ENCODE results near the gene METTL13.
A peak's percentile ranks its signal among the peaks of the same experiment; 100 is the strongest.

Gene METTL13

GRCh38 chr1:171781176-171781875 is at the start of gene METTL13:
Gene METTL13 (plus strand): TSS chr1:171781660. CDS start chr1:171781968, 308 bp downstream.
- DNase-seq = peak; percentile 98 to 100

- DNase-seq = no peak
Measured at GRCh38 chr1:171736196-171736595, 45.3 kb upstream of the METTL13 start.

- no peak for DNase-seq
Measured at GRCh38 chr1:171738911-171739310, 42.5 kb upstream of the METTL13 start.

- DNase-seq = no peak
Measured at GRCh38 chr1:171739656-171740055, 41.8 kb upstream of the METTL13 start.

- no peak for DNase-seq
Measured at GRCh38 chr1:171740356-171740863, 41.0 kb upstream of the METTL13 start.

GRCh38 chr1:171740987-171741871 is 40.2 kb upstream of the METTL13 start:
- DNase-seq = peak in 1 of 2 experiments; percentile 67

GRCh38 chr1:171741872-171742576 is 39.4 kb upstream of the METTL13 start, which contains the start of gene VAMP4:
Gene VAMP4 (minus strand): TSS chr1:171742065. CDS start chr1:171738414, 3,651 bp downstream.
- peak; percentile 94 to 99 for DNase-seq

GRCh38 chr1:171742577-171742922 is 38.9 kb upstream of the METTL13 start:
- peak in 1 of 2 experiments; percentile 43 for DNase-seq

GRCh38 chr1:171743081-171743870 is 38.2 kb upstream of the METTL13 start:
- DNase-seq = no peak

GRCh38 chr1:171744986-171745385 is 36.5 kb upstream of the METTL13 start:
- DNase-seq = no peak

- DNase-seq = no peak
Measured at GRCh38 chr1:171748651-171749050, 32.8 kb upstream of the METTL13 start.

GRCh38 chr1:171751221-171751620 is 30.2 kb upstream of the METTL13 start:
- no peak for DNase-seq

- DNase-seq = no peak
Measured at GRCh38 chr1:171753182-171753581, 28.3 kb upstream of the METTL13 start.

- DNase-seq = no peak
Measured at GRCh38 chr1:171753685-171754352, 27.6 kb upstream of the METTL13 start.

- DNase-seq = no peak
Measured at GRCh38 chr1:171754353-171754705, 27.1 kb upstream of the METTL13 start.

GRCh38 chr1:171754971-171755370 is 26.5 kb upstream of the METTL13 start:
- DNase-seq = no peak

GRCh38 chr1:171756856-171757255 is 24.6 kb upstream of the METTL13 start:
- DNase-seq = no peak

- DNase-seq = no peak
Measured at GRCh38 chr1:171758011-171758410, 23.4 kb upstream of the METTL13 start.

- no peak for DNase-seq
Measured at GRCh38 chr1:171762143-171762563, 19.3 kb upstream of the METTL13 start.

GRCh38 chr1:171763764-171764163 is 17.7 kb upstream of the METTL13 start:
- DNase-seq = no peak

- DNase-seq = no peak
Measured at GRCh38 chr1:171769171-171769570, 12.3 kb upstream of the METTL13 start.

GRCh38 chr1:171769754-171770153 is 11.7 kb upstream of the METTL13 start:
- DNase-seq = no peak
